GM11168 (cell line): ENCODE data around the gene SLC2A4RG.

ENCODE experiments used
- in situ Hi-C: fragments of 300-500 bp; cut with MboI; formaldehyde crosslinking; loops from one replicate; pipeline ENCODE4 v1.12.0; 2022; ENCODE audit warnings: low sequenced_read_pairs; ENCODE audit not compliant: unreplicated experiment

The SLC2A4RG gene

GRCh38 chr20:63791497-63792156 is 52.1 kb downstream of the SLC2A4RG start:
- in situ Hi-C loops: no loop called here

GRCh38 chr20:63792866-63793265 is 53.3 kb downstream of the SLC2A4RG start:
- in situ Hi-C loops: no loop called here
